ENCODE data around the gene GLUL.

- TF ChIP-seq CTCF (IDR thresholded peaks at IDR 0.05) (no peak), EZH2 (IDR thresholded peaks at IDR 0.05; ENCODE audit: borderline replicate concordance, insufficient read depth, low read depth, low read length, poor library complexity, severe bottlenecking) (no peak)
Observed at GRCh38 chr1:182407724-182408123, 16.1 kb upstream of the GLUL start.

Measured in B cell (primary cell).